Heart left ventricle (tissue), 13 donors: Measurements from ENCODE around the gene LPXN.

Source experiments
- POLR2A ChIP-seq, 2 donors: fragments of 450-650 bp; IDR thresholded peaks; one replicate each; pipeline ENCODE4 v1.6.1; 2017; ENCODE audit warnings: antibody characterized with exemption in 2 of 2, mild to moderate bottlenecking in 2 of 2, moderate library complexity in 2 of 2
- TF ChIP-seq, protein P1 (sequence below), 12 donors: fragments of 200-600 bp; sonication (generic) in 4 of 12; IDR thresholded peaks; one replicate each; pipeline versions ENCODE4 v1.5.0 to v1.8.0; 2018 to 2022; ENCODE audit warnings: antibody characterized with exemption in 12 of 12, mild to moderate bottlenecking in 5 of 12
- donor health status: ischemic (EF 13 %, LVEDD 7.1; RV severe dilation, severe dysfunction).
- donor health status: DM: no; HTN: yes; CAD: no.
- donor health status: DM: no; HTN: no; CAD: no.
- donor health status: ischemic (EF 25% LVEDD 6.9; RV normal size, moderate dysfunction).
- donor health status: ischemic (EF 25% LVEDD 5.7; RV mildly dilated, moderate dysfunction).
- donor health status: ischemic (EF 35%, LVEDD 5.7; RV mildly dilated, moderate dysfunction).
- donor health status: nonischemic (EF 11% LVEDD 7.7; RV severe dilation, severe dysfunction).
- donor health status: DM: yes; HTN: yes; CAD: no.
- donor health status: PGD.
- donor health status: ischemic (EF 29% LVEDD 5.4; RV normal size, mild dysfunction).
- donor health status: nonischemic (EF 23%, LVEDD 6.1; RV moderate dilation, normal function).

DNA sequence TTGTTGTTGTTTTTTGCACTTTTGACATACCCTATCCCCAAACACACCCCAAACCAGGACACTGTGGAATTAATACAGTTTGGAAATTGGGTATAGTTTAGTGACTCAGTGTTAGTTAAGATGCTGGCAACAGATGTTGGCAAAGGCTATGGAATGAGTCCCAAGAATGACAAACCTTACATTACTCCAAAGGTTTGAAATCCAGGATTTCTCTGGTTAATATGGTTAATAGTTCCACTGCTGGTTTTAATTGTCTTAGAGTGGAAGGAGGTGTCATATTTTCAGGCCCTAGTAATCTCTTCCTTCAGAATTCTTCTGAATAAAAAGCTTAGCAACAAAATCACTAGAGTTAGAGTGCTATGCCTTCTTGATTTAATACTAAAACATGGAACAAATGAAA is 775 bp downstream of the LPXN start:
- TF ChIP-seq, protein P1, sequence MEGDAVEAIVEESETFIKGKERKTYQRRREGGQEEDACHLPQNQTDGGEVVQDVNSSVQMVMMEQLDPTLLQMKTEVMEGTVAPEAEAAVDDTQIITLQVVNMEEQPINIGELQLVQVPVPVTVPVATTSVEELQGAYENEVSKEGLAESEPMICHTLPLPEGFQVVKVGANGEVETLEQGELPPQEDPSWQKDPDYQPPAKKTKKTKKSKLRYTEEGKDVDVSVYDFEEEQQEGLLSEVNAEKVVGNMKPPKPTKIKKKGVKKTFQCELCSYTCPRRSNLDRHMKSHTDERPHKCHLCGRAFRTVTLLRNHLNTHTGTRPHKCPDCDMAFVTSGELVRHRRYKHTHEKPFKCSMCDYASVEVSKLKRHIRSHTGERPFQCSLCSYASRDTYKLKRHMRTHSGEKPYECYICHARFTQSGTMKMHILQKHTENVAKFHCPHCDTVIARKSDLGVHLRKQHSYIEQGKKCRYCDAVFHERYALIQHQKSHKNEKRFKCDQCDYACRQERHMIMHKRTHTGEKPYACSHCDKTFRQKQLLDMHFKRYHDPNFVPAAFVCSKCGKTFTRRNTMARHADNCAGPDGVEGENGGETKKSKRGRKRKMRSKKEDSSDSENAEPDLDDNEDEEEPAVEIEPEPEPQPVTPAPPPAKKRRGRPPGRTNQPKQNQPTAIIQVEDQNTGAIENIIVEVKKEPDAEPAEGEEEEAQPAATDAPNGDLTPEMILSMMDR (IDR thresholded peaks at IDR 0.05) = no peak
- TF ChIP-seq POLR2A (IDR thresholded peaks at IDR 0.05) = no peak
